Smooth muscle cell (in vitro differentiated cells): ENCODE data around the gene KRTAP20-2. TPM values are rescaled to one million over a fixed set of nuclear protein-coding genes. Genes with fewer than 3 reads are reported as not detected.

Experiments
- DNase-seq: peaks from one replicate; lab custom pipeline; 2025; ENCODE audit not compliant: unreplicated experiment; lab: John Stamatoyannopoulos, UW
- H2AFZ ChIP-seq: fragments of 200-600 bp; sonication (generic); 2 replicates; pipeline ENCODE4 v1.6.0; 2016; ENCODE audit warnings: antibody characterized with exemption, low read depth, mild to moderate bottlenecking
- H3F3A ChIP-seq: fragments of 200-600 bp; sonication (generic); 2 replicates; pipeline ENCODE4 v1.6.0; 2017; ENCODE audit warnings: antibody characterized with exemption, low read depth
- H3K27ac ChIP-seq: fragments of 200-600 bp; sonication (generic); 2 replicates; pipeline ENCODE4 v1.5.1; 2016; ENCODE audit warnings: low read depth, mild to moderate bottlenecking
- H3K27me3 ChIP-seq: fragments of 200-600 bp; sonication (generic); 2 replicates; pipeline ENCODE4 v1.6.1; 2016; ENCODE audit warnings: low read depth, mild to moderate bottlenecking
- H3K36me3 ChIP-seq: fragments of 200-600 bp; sonication (generic); 2 replicates; pipeline ENCODE4 v1.5.1; 2016; ENCODE audit warnings: low read depth
- H3K4me1 ChIP-seq: fragments of 200-600 bp; sonication (generic); 2 replicates; pipeline ENCODE4 v1.5.1; 2016; ENCODE audit warnings: low read depth
- H3K4me2 ChIP-seq: fragments of 200-600 bp; sonication (generic); 2 replicates; pipeline ENCODE4 v1.6.0; 2016; ENCODE audit warnings: mild to moderate bottlenecking
- H3K4me3 ChIP-seq: fragments of 200-600 bp; sonication (generic); 2 replicates; pipeline ENCODE4 v1.5.1; 2016; ENCODE audit warnings: mild to moderate bottlenecking
- H3K79me2 ChIP-seq: fragments of 200-600 bp; sonication (generic); 2 replicates; pipeline ENCODE4 v1.6.0; 2016; ENCODE audit warnings: low read depth, mild to moderate bottlenecking
- H3K9ac ChIP-seq: fragments of 200-600 bp; sonication (generic); 2 replicates; pipeline ENCODE4 v1.6.0; 2016; ENCODE audit warnings: low read depth
- H3K9me3 ChIP-seq: fragments of 200-600 bp; sonication (generic); replicated peaks from 2 replicates; pipeline ENCODE4 v1.5.1; 2016; ENCODE audit warnings: low read depth
- H4K20me1 ChIP-seq: fragments of 200-600 bp; sonication (generic); 2 replicates; pipeline ENCODE4 v1.6.0; 2016; ENCODE audit warnings: low read depth
- WGBS: methylation state at CpG from one replicate; pipeline ENCODE4 v1.1.7; 2016; ENCODE audit warnings: low lambda C conversion rate; 5-methylcytosine and 5-hydroxymethylcytosine counted together
- polyA plus RNA-seq: library from polyadenylated mRNA; unstranded; fragments of >200 nt; fragmentation: Nextera tagmentation; extraction: Ambion mirVana; gene quantifications from 2 replicates; pipeline ENCODE4 v1.2.1, GENCODE V29; 2016
- total RNA-seq: library from RNA; depleted of rRNA; stranded (reverse); fragments of >200 nt; gene quantifications from 2 replicates; pipeline ENCODE4 v1.2.3, GENCODE V29; 2014
- TF ChIP-seq, protein P1 (sequence below): fragments of 200-600 bp; sonication (generic); IDR thresholded peaks from 2 replicates; pipeline ENCODE4 v1.5.1; 2017; ENCODE audit warnings: borderline replicate concordance, mild to moderate bottlenecking, antibody characterized with exemption; ENCODE audit not compliant: insufficient read depth, poor library complexity, severe bottlenecking

The KRTAP20-2 gene
- total and polyA plus RNA-seq, 2 experiments from 2014 or later, result not detected

DNA sequence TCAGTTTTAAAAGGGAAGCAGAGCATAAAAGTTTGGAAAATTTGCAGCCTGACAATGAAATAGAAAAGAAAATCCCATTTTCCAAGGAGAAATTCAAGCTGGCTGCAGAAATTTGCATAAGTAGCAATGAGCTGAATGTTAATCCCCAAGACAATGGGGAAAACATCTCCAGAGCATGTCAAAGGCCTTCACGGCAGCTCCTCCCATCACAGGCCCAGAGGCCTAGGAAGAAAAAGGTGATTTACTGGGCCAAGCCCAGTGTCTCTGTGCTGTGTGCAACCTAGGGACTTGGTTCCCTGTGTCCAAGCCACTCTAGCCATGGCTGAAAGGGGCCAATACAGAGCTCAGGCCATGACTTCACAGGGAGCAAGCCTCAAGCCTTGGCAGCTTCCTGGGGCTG, 33.8 kb downstream of the KRTAP20-2 start:
- no peaks in the 10 kb centered on the region for H4K20me1 ChIP-seq
- no peaks in the 10 kb centered on the region for H3K36me3 ChIP-seq
- 80% methylated on average over 1 of the region's 1 CpG for WGBS
- H2AFZ ChIP-seq, result no peak overlapping the region
- H3K27me3 ChIP-seq, result no peaks in the 10 kb centered on the region
- DNase-seq, result no peak
- H3K79me2 ChIP-seq, result no peaks in the 10 kb centered on the region
- H3K4me3 ChIP-seq, result no peak overlapping the region
- no peaks in the 10 kb centered on the region for H3F3A ChIP-seq
- H3K9me3 ChIP-seq, result no peaks in the 10 kb centered on the region
- no peak overlapping the region for H3K27ac ChIP-seq
- no peak overlapping the region for H3K9ac ChIP-seq
- no peaks in the 10 kb centered on the region for H3K4me1 ChIP-seq
- no peak overlapping the region for H3K4me2 ChIP-seq
- TF ChIP-seq, protein P1, sequence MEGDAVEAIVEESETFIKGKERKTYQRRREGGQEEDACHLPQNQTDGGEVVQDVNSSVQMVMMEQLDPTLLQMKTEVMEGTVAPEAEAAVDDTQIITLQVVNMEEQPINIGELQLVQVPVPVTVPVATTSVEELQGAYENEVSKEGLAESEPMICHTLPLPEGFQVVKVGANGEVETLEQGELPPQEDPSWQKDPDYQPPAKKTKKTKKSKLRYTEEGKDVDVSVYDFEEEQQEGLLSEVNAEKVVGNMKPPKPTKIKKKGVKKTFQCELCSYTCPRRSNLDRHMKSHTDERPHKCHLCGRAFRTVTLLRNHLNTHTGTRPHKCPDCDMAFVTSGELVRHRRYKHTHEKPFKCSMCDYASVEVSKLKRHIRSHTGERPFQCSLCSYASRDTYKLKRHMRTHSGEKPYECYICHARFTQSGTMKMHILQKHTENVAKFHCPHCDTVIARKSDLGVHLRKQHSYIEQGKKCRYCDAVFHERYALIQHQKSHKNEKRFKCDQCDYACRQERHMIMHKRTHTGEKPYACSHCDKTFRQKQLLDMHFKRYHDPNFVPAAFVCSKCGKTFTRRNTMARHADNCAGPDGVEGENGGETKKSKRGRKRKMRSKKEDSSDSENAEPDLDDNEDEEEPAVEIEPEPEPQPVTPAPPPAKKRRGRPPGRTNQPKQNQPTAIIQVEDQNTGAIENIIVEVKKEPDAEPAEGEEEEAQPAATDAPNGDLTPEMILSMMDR, result no peak

DNA sequence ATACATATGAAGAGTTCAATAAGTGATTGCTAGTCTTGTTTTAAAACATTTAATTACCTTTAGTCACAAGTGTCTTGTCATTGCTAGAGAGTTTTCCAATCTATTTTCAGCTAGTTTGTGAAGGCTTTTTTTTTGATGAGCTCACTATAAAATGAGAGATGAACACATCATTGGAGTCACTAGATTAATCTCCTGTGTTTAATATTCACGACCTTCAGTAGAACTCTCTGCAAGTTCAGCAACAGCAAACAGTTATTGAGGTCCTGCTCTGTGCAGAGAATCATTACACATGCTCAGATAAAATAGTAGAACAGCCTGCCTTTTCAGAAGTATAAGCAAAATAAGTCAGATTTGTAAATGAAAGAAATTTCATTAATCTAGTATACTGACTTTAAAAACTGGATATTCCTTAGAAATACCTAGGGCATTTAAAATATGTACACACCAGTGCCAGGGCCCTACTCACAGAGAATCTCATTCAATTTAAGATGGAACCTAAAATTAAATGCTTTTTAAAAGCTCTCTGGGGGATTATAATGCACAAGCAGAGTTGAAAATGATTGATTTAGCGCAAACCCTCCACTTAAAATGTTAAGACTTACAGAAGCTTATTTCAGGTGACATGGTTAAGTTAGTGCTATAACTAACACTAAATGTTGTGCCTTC, 38.1 kb downstream of the KRTAP20-2 start:
- 81% methylated on average over 2 of the region's 2 CpGs for WGBS

DNA sequence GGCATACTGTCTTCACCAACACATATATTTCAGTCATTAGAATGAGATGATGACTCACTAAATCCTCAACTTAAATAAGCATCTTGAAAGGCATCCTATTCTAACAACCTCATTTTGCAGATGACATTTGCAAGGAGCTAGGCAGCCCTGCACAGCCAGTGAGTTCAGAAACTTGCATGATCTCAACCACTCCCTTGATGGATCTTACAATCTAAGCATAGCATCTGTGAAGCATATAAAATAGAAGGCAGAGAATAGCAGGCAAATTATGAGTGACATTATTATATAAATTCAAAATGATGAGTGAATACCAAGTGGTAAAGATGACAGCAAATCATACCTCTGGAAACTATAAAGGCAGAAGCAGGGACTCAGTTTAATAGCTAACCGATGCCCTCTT, 39.3 kb downstream of the KRTAP20-2 start:
- Histone ChIP-seq H4K20me1 (no peaks in the 10 kb centered on the region), H2AFZ (no peak overlapping the region), H3F3A (no peaks in the 10 kb centered on the region), H3K9me3 (no peaks in the 10 kb centered on the region), H3K27me3 (no peaks in the 10 kb centered on the region), H3K79me2 (no peaks in the 10 kb centered on the region), H3K9ac (no peak overlapping the region), H3K36me3 (no peaks in the 10 kb centered on the region), H3K4me2 (no peak overlapping the region), H3K27ac (no peak overlapping the region), H3K4me3 (no peak overlapping the region), H3K4me1 (no peaks in the 10 kb centered on the region)
- DNase-seq, result no peak
- 74% methylated on average over 1 of the region's 1 CpG for WGBS
- TF ChIP-seq, protein P1, result no peak

More for the DNA sequence above, 38.1 kb downstream of the KRTAP20-2 start:
- Histone ChIP-seq H3K9me3 (no peaks in the 10 kb centered on the region), H3K27ac (no peak overlapping the region), H3K9ac (no peak overlapping the region), H3K36me3 (no peaks in the 10 kb centered on the region), H3K4me1 (no peaks in the 10 kb centered on the region), H4K20me1 (no peaks in the 10 kb centered on the region), H3K4me3 (no peak overlapping the region), H3K79me2 (no peaks in the 10 kb centered on the region), H2AFZ (no peak overlapping the region), H3K4me2 (no peak overlapping the region), H3F3A (no peaks in the 10 kb centered on the region), H3K27me3 (no peaks in the 10 kb centered on the region)
- DNase-seq, result no peak
- TF ChIP-seq, protein P1, result no peak

- no peak overlapping the region for H3K4me3 ChIP-seq
- no peak overlapping the region for H3K27ac ChIP-seq
- H3F3A ChIP-seq, result no peaks in the 10 kb centered on the region
- H3K4me2 ChIP-seq, result no peak overlapping the region
- H3K9me3 ChIP-seq, result no peaks in the 10 kb centered on the region
- no peaks in the 10 kb centered on the region for H3K27me3 ChIP-seq
- no peak for DNase-seq
- TF ChIP-seq, protein P1, result no peak
- H3K4me1 ChIP-seq, result no peaks in the 10 kb centered on the region
- H2AFZ ChIP-seq, result no peak overlapping the region
- no peaks in the 10 kb centered on the region for H3K36me3 ChIP-seq
- no peak overlapping the region for H3K9ac ChIP-seq
- H4K20me1 ChIP-seq, result no peaks in the 10 kb centered on the region
- H3K79me2 ChIP-seq, result no peaks in the 10 kb centered on the region
These were observed 41.7 kb downstream of the KRTAP20-2 start for GRCh38 chr21:30676737-30677136.
